Stimulated activated naive CD8-positive, alpha-beta T cell treated with anti-CD3 and anti-CD28 coated beads, Interleukin-15, Interleukin-2, amounts not matched to agents 100 U/mL and 50 U/mL, for 24 hours (primary cell): ENCODE data around the gene INTS1.

Experiments
- ATAC-seq: fragments of 150-1000 bp; cut with Tn5 transposase; one replicate; pipeline ENCODE4 v1.10.0; 2021
- DNase-seq: peaks from one replicate; pipeline ENCODE4 v3.0.0; 2021

INTS1 gene

DNA sequence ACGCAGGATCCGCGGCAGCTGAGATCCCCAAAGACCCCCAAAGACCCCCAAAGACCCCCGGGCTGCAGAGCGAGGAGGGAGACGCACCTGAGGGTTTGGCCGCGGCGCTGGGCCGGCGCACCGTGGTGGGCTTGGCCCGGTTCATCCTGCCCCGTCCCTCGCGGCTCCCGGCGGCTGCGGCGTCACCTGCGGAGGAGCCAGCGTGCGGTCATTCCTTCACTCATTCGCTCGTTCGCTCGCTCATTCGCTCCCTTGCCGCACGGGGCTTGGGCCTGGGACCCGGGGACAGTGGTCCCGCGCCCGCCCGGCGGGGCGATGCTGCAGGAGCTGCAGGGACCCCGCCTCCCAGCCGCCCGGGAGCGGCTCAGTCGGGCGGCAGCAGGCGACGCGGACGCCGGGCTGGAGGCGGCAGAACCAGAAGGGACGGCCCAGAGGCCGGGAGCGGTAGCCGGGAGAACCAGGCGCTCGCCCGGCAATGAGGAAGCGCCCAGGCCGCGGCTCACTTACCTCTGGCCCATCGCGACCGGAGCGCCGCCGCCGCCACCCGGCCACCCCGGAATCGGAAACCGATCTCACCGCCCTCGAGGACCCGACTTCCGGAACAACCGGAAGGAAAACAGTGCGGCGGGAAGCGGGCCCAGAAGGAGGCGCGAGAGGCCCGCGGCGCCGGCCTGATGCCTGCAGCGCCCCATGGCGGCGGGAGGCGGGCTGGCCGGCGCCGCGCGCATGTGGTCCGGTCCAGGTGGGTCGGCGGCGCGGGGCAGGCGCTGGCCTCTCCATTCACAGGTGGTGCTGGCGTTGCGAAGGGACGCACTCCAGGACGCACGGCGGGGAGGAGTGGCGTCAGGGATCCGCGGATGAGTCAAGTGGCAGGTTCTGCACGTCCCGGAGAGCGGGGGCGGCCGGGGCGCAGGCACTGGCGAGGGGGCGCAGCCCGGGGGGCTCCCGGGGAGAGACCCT, at the start of gene INTS1:
TSS of gene INTS1 (minus strand) at position 574 of the 960 bp plus-strand sequence. CDS start at position 145, 429 bp downstream.
- ATAC-seq: peak; percentile 94
- DNase-seq: peak; percentile 92

GRCh38 chr7:1553512-1554210, 49.5 kb upstream of the INTS1 start:
- DNase-seq (no peak), ATAC-seq (no peak)

DNA sequence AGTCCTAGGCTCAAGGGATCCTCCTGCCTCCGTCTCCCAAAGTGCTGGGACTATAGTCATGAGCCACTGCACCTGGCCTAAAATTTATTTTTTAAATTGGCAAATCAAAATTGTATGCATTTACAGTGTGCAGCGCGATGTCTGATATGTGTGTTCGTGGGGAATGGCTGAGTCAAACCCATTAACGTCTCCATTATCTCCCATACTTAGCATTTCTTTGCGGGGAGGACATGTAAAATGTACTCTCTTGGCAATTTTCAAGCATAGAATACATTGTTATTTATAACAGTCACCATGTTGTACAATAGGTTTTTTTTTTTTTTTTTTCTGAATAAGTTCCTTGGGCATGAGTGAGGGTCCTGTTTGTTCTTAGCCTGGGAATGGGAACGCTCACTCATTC, 48.0 kb upstream of the INTS1 start:
- no peak for DNase-seq

GRCh38 chr7:1550846-1551155, 46.6 kb upstream of the INTS1 start:
- no peak for ATAC-seq

More for the DNA sequence above, 48.0 kb upstream of the INTS1 start:
- no peak for ATAC-seq

DNA sequence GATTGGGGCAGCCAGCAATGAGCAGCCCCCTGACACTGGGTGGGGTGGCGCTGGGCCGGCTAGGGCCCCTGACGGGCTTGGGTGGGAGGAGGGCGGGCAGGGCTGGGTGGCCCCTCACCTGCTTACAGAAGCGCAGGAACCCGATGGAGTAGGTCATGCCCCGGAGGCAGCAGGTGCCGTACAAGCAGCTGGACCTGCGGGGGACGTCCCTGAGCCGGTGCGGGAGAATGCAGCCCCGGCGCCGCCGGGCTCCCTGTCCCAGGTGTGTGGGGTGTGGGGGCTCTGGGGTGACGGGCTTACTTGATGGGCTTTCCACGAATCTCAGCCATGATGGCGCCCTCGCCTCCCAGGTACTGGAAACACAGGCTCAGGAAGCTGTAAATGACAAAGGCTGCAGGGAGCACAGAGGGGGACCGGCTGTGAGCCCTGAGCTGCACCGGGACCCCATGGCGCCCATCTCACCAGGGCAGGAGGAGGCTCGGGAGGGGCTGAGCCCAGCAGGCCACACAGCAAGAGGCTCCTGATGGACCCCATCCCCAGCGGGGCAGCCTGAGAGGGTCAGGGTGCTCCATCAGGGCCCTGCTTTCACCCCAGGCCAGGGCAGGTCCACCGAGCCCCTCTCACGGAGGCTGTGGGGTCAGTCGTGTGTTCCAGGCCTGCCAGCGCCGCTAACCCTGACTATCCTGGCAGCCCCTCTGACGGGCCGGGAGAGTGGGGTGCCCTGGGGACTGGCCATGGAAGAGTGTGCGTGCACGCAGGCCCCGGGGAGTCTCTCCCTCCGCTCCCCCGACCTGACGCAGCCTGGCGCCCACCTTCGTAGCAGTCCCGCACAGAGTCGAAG, 46.0 kb upstream of the INTS1 start:
- ATAC-seq: no peak

More at GRCh38 chr7:1550846-1551155, 46.6 kb upstream of the INTS1 start:
- no peak for DNase-seq

GRCh38 chr7:1549357-1550004, 45.3 kb upstream of the INTS1 start:
- no peak for ATAC-seq
- no peak for DNase-seq

More for the DNA sequence above, 46.0 kb upstream of the INTS1 start:
- no peak for DNase-seq

DNA sequence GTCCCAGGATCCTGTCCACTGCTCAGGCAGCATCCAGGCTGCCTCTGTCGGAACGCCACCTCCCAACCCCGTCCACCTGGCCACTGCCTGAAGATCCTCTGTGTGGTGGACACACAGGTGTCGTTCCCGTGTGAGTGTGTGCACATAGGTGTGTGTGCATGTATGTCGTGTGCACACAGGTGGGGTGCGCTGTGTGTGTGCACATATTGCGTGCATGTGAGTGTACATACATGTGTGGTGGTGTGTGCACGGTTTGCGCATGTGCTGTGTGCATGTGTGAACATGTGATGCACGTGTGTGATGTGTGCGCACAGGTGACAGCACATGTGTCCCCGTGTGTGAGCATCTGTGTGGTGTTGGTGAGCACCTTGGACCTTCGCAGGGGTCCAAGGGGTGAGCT, 44.8 kb upstream of the INTS1 start:
- ATAC-seq (no peak), DNase-seq (no peak)

DNA sequence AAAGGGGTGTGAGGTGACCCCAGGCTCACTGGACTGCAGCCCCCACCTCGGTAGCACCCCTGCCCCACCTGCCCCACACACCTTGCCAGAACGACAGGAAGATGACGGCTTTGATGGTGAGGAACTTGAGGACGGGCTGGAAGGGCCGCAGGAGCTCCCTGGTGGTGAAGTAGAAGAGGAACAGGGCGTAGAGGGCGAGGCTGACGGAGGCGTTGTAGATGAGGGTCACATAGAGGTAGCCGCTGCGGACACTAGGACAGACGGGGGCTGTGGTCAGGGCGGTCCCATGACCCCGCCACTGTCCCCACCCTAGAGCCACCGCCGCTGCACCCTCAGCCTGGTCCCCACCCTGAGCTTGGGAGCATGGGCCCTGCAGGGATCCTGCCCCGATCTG, 44.2 kb upstream of the INTS1 start:
- ATAC-seq (no peak), DNase-seq (no peak)

DNA sequence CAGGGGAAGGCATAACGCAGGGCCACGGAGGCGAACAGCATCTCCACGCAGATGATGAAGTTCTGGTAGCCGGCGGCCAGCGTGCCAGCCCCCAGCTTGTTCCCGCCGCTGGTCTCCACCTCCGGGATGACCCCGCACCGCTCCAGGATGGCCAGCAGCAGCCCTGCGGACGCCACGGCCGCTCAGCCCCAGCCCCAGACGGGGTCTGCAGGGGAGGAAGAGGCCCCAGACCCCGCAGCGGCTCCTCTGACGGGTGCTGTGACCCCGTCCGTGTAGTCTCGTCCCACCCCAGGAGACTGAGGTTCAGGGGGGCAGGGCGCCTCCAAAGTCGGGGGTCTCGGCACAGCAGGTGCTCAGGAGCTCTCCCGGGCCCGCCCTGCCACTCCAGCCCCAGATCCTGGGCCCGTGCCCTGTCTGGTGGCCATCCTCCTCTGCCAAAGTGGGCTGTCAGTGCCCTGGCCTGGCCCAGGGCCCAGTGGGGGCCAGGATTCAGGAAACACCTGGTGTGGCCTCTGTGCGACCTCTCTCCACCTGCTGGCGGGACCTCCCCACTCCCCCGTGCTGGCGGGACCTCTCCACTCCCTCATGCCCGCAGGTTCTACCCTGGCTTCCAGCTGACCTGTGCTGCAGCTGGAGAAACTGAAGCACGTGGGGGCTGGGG, 43.7 kb upstream of the INTS1 start:
- DNase-seq (no peak), ATAC-seq (no peak)

DNA sequence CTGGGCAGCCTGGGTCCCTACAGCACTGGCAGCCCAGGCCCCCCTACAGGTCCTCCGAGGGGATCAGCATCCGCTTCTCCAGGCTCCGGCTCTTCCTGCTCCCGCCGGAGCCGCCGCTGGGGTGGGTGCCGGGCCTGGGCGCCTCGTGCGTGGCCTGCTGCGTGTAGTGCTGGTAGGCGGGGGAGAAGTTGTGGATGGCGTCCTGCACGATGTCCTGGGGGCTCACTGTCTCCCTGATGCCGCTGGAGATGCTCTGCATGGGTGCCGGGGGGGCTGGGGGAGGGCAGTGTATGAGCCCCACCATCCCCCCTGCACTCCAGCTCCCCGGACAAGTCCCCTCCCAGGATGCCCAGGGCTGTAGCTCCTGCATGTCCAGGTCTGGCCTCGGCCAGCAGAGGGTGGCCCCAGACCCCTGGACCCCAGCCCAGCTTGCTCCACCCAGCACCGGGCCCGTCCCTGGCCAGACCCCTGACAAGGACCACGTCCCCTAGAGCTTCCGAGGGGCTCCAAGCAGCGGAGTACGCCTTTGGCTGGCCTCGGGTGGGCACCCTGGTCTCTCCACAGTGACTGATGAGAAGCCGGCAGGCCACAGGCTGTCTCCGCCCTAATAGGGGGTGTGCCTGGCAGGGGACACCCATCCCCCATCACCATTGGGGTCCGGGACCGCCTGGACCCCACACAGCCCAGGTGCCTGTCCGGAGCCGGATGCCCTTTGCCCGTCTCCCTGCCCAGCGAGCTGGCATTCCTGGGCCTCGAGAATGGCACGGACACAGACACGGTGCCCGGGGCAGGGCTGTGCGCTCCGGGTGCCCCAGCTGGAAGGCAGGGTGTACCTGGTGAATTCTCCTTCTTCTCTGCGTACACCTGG, 43.0 kb upstream of the INTS1 start:
- no peak for DNase-seq
- ATAC-seq: no peak

DNA sequence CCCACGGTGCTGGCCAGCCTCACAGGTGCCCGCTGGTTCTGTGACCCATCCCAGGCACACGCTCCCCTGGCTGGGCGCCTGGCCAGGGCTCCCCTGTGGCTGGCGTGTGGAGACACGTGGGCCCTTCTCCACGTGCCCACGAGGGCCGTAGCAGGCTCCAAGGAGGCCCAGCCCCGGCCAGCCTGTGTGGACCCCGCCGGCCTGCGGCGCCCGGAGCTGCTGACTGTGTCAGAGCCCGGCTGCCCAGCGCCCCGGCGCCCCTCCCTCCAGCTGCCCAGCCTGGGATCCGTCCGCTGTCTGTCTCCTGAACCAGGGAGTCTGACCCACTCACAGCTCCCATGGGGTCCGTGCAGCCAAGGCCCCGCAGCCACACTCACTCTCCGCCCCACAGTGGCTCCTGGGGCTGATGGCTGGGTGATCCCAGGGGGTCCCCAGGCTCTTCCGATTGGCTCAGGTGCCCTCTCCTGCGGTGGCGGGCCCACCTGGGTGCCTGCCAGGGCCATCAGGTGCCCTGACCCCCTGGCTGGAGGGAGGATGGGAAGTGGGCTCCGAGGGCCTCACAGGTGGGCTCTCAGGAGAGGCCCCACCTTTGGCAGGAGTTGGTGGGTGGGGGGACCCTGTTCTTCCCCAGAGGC, 42.2 kb upstream of the INTS1 start:
- ATAC-seq (no peak), DNase-seq (no peak)

GRCh38 chr7:1545417-1546246, 41.4 kb upstream of the INTS1 start:
- DNase-seq: no peak
- ATAC-seq: no peak

- ATAC-seq: no peak
- DNase-seq: no peak
Observed at GRCh38 chr7:1544896-1545416, 40.8 kb upstream of the INTS1 start.

GRCh38 chr7:1544178-1544895, 40.1 kb upstream of the INTS1 start:
- no peak for DNase-seq
- ATAC-seq: no peak

DNA sequence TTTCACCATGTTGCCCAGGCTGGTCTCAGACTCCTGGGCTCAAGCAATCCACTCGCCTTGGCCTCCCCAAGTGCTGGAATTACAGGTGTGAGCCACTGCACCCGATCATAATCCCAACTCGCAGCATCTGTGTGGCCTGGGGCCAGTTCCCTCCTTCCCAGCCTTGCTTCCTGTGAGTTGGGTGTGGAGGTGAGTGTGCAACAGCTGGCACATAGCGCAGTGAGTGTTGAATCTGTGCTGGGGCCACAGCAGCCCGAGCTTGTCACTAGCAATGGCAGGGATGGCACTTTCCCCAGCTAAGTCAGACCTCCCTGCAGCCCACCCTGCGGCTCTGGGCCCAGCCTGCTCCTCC, 39.6 kb upstream of the INTS1 start:
- DNase-seq: no peak
- no peak for ATAC-seq

- ATAC-seq (no peak), DNase-seq (no peak)
Observed at GRCh38 chr7:1542841-1543747, 38.9 kb upstream of the INTS1 start.

DNA sequence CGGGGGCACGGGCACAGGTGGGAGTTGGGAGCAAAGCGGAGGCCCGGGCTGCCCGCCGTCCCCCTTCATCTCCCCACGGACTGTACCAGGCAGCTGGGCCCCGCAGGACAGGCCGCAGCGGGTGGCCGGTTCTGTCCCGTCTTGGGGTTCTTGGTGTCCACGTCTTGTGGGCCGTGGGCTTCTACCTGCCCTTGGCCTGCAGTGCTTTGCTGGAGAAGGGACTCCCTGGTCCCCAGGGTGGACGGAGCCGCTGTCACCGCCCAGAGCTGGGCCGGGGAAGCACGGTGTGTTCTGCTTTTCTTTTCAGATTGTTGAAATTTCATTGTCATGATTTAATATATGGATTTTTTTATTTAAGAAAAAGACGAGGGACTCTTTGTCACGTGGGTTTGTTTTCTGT, 38.1 kb upstream of the INTS1 start:
- ATAC-seq (no peak), DNase-seq (no peak)
